Iris pigment epithelial cell (primary cell): ENCODE data around the gene PTPRT.
"Not testable (repeated sequence)": the region's sequence is repeated elsewhere in the genome, so short reads cannot be mapped to it uniquely, and the experiment has no call there.

Source experiments
- DNase-seq: peaks from one replicate; pipeline ENCODE4 v3.0.0-alpha.2; 2011; ENCODE audit warnings: low read depth

Gene PTPRT

DNA sequence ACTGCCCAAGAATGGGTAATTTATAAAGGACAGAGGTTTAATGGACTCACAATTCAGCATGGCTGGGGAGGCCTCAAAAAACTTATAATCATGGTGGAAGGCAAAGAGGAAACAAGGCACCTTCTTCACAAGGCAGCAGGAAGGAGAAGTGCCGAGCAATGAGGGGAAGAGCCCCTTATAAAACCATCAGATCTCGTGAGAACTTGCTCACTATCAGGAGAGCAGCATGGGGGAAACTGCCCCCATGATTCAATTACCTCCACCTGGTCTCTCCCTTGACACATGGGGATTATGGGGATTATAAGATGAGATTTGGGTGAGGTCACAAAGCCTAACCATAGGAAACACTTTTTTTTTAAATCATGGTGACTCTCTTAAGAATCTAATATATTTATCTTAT lies 278.9 kb downstream of the PTPRT start:
- DNase-seq, result not testable (repeated sequence)

DNA sequence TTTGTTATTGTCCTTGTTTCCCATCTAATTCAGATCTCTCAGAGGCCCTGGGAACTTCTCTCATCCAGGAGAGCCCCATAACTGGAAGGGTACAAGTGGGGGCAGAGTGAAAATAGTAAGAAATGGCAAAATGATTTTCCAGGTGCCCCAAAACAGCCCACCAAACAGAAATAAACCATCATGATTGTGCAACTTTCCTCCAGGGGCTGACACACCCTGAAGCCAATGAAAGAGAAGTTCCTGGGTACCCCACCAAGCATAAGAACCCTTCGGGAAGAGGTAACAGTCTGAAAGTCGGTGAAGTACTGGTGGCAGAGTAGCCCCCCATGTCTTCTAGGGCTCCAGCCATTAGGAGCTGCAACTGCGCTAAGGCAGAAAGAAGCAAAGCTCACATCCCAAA lies 282.0 kb downstream of the PTPRT start:
- DNase-seq, result no peak

DNA sequence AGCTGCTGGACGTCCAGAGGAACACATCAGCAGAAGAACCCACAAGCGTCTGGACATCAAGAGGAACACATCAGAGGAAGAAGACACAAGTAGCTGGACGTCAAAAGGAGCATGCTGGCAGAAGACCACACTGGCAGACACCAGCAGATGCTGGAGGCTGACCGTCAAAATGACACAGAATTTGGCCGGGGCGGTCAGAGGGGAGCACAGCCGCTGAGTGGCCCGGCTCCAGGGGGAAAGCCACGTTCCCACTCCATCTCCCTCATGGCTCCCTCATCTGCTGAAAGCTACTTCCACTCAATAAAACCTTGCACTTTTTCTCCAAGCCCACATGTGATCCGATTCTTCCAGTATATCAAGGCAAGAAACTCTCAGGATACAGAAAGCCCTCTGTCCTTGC lies 283.6 kb downstream of the PTPRT start:
- no peak for DNase-seq

DNA sequence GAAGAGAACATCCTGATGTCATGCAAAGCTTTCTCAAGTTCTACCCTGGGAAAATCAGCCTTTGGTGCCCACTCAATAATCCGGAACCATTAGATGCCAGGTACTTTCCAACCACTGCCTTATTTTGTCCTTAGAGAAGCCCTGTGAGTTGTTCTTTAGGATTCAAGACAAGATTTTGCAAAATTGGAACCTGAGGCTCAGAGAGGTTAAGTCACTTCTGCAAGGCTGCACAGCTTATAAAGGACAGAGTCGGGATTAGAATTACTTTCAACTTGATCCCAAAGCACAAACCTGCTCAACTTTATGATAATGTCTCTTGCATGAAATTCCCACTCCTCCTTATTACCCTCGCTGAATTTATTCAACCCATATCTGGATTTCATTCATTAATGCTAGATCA lies 287.2 kb downstream of the PTPRT start:
- no peak for DNase-seq

DNA sequence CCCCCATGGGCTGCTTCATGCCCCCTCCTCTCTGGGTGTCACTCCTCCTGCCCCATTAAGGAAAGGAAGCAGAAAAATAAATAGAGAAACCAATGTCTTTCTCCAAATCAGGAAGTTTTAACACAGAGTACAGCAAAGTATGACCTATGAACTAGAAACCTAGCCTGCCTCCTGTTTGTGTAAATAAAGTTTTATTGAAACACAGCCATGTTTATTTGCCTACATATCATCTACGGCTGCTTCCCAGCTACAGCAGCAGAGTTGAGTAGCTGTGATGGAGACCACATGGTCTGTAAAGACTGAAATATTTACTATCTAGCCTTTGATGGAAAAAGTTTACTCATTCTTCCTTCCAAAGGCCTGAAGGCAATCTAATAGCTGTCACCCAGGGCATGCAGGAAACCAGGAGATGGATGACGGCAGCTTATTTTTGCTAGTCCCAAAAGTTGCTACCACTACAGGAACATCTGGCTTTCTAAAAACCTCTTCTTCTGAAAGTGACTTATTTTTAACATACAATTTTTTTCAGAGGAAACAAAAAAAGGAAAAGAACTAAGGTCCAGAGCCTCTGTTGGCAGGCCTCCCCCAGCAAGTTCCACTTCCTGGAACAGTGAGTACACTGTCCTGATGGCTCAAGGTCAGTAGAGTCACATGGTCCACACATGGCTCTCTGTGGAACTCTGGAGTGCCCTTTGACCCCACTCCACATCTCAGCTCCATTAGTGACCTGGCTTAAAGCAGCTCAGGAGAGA lies 287.8 kb downstream of the PTPRT start:
- DNase-seq, result no peak

DNA sequence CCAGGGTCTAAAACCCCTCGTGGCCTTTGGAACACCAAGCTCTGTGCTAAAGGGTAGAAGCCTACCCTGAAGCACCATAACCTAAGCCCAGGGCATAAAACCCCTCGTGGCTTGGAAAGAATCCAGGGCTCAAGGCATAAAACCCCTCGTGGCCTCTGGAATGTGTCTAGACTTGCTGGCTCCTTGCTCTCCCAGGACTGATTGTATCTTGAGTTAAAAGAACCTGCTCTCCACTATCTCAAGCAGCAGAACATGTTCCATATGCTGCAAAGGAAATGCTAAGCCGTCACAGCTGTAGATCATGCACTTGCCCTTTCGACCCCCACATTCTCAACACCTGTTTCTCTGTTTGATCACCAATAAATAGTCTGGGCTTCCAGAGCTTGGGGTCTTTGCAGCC lies 288.9 kb downstream of the PTPRT start:
- DNase-seq, result not testable (repeated sequence)

DNA sequence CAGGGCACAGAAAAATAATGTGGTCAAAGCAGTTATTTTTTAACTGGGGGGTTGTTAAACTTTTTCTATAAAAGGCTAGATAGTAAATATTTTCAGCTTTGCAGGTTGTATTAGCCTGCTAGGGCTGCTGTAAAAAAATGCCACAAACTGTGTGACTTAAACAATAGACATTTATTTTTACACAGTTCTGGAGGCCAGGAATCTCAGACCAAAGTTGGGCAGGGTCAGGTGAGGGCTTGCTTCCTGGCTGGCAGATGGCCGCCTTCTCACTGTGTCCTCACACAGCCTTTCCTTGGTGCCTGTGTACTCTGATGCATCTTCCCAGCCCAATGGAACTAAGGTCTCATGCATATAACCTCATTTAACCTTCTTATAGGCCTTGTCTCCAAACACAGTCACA lies 294.7 kb downstream of the PTPRT start:
- no peak for DNase-seq

DNA sequence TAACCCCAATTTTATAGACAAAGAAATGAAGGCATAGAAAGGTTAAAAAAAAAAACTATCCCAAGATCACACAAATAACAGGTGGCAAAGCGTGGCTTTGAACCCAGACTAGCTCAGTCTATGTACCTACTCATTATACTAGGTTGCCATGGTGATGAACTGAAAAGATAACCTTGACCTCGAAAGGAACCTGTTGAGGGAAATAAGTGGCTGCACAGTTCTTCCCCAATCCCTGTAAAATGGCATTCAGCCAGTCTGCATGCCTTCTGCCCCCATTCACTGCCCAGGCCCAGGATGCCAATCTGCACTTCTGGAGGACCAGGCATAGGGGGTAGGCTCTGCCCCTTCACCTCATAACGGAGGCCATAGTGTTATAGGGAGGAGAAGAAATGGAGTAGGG lies 295.2 kb downstream of the PTPRT start:
- no peak for DNase-seq

DNA sequence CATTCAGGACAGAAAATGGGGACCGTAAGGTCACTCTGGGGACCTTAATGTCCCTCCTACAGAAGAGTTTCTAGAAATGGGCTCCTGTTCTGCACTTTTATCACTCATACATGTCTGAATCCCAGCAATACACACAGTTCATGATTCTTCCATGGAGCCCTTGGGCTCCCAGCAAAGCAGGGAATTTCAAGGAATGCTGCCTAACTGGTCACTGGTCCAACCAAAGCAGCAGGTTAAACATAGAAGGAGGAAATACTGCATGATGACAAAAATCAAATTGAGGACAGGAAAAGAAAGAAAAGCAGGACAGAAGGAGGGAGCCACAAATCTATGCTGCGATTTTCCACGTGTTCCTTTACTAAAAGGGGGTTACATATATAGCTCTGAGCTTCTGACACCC lies 300.2 kb downstream of the PTPRT start:
- DNase-seq, result no peak

DNA sequence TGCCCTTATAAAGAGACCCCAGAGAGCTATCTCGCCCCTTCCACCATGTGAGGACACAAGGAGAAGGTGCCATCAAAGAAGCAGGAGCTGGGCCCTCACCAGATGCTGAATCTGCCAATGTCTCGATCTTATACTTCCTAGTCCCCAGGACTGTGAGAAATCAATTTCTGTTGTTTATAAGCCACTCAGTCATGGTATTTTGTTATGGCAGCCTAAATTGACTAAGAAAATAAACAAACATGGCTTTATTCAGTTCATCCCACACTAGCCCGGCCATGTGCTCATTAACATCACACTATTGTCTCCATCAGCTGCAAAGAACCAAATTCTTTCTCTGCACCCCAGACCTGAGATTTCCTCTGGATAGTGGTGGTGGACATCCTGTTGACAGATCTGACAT lies 302.4 kb downstream of the PTPRT start:
- no peak for DNase-seq

DNA sequence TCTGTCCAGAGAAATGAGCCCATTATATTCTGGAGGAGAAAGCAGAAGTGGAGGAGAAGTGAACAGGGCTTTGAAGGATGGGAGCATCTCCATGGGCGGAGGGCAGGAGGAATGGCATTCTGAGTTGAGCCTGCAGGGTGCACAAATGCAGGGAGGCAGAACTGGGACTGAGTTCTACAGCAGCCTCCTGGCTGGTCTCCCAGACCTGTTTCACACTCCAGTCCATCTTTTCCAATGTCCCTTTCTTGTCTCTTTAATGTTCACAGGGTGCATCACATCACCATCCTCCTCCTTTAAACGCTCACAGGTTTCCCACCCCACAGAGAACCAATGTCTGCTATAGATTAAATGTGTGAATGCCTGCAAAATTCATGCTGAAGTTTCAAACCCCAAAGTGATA lies 302.9 kb downstream of the PTPRT start:
- DNase-seq, result no peak

DNA sequence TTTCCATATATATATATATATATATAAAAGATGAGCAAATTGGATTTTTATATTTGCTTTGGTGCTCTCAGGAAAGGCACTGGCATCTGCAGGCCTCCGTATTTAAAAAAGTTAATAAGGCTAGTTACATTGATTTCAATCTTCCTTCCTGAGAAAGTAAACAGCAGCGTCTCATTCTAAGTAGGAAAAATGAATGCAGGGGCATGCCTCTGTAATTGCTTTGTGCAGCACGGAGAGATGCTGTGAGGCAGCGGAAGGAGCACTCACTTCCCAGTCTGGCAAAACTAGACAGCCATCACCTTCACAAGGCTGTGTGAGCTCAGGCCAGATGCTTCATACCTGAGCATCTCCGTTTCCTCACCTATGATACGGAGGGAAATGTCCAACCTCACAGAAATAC lies 303.7 kb downstream of the PTPRT start:
- DNase-seq, result no peak

DNA sequence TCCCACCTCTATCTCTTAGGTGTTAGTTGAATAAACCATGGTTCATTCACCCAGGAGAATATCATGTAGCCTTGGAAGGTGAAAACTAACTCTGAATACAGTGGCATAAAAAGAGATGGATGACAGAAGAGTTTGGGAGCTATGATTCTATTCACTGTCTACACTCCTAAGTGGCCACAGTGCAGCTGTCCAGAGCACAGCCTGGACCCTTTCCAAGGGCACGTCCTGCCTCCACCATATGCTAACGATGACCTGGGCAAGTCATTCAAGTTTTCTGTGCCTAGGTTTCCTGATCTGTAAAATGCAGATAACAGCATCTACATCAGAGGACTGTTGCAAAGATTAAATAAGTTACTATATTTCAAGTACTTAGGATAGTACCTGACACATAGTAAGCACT lies 314.1 kb downstream of the PTPRT start:
- no peak for DNase-seq

DNA sequence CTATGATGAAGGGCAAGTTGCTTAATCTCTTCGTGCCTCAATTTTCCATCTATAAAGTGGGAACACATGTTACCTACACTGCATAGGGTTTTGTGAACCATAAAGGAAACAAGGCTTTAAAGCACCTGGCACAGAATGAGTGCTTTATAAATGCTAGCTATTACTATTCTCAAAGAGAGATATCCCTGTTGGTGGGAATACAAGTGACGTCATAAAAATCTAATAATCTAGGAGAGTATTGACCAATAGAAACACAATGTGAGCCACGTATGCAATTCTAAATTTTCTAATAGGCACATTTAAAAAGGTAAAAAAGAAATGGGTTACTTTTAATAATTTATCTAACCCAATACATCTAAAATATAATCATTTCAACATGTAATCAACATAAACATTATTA lies 316.4 kb downstream of the PTPRT start:
- DNase-seq, result no peak

DNA sequence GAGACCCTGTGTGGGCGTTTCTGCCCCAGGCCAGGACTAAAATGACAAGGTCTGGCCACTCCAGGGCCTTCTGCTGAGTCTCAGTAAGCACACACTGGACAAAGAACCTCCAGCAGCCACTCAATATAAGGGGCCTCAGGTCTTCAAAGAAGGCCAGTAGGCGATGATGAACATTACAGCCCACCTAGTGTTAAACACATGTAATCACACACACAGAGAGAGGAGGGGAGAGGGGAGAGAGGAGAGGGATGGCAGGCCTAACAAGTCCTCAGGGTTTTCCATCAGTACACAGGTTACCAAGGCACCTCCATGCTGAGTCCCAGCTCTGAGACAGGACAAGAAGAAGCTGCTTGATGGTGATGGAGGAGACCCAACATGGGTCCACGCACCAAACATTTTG lies 325.6 kb downstream of the PTPRT start:
- DNase-seq, result no peak

DNA sequence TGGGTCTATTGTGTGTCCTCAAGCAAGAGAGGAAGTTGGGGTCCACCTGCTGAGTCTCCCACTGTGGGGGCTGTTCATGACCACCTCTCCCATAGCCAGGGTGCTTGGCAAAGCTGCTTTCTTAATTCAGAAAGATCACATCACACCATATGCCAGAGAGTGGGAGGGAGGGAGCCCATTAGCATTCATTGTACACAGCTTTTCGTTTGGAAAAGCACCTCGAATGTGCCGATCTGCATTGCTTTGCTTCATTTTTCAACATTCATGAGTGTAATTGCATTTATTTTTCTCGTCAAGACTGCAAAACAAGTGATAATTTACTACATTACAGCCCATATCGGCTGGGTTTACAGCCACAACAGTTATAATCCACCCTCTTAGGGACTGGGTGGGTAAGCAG lies 327.3 kb downstream of the PTPRT start:
- DNase-seq, result no peak

DNA sequence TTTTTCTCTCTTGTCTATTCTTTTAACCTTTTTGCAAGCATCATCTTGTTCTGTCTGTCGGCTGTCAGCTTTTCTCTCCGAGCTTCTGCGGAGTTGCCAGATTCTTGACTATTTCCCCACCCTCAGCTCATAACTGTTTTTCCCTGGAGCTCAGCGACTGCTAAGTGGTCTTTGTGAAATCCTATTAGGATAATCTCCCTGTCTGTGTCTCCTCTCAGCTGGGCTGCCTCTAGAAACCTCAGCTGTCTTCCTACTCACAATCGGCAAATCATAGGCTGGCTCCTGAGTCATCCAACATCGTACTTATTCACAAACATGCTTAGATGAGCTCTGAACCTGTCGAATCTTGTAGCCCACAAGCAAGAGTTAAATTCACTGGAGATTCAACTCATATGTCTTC lies 332.3 kb downstream of the PTPRT start:
- no peak for DNase-seq

DNA sequence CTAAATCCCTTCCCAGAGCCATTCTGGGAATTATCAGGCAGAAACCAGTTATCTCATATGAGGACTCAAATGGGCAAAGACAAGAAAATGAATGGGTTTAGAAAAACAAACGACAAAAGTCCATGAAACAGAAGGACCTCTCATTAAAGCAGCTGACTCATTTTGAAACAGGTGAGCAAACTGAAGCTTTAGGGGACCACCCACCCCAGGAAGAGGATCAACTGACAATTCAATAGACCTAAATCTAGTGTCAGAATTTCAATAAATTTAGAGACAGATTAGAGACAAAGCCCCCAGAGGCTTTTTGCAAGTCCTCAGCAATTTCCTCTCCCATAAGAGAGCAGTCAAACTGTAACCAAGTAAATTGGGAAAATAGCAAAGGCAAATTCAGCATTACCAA lies 333.8 kb downstream of the PTPRT start:
- DNase-seq, result no peak

DNA sequence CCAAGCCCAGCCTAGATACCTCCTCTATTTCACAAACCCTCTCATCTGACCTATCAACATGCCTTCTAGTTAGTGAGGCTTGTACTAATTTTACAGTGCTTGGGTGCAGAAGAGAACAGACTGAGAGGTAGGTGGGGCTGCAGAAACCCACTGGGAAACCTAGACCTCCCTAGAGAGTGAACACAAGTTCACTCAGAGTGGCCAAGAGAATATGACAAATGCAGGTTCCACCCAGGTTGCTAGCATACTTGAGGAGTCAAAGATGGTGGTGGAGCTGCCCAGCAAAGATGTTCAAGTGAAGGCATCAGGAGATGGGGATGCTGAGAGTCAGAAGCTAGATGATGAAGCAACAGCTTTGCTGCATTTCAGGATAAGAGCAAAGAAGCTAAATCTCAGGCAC lies 337.0 kb downstream of the PTPRT start:
- no peak for DNase-seq

DNA sequence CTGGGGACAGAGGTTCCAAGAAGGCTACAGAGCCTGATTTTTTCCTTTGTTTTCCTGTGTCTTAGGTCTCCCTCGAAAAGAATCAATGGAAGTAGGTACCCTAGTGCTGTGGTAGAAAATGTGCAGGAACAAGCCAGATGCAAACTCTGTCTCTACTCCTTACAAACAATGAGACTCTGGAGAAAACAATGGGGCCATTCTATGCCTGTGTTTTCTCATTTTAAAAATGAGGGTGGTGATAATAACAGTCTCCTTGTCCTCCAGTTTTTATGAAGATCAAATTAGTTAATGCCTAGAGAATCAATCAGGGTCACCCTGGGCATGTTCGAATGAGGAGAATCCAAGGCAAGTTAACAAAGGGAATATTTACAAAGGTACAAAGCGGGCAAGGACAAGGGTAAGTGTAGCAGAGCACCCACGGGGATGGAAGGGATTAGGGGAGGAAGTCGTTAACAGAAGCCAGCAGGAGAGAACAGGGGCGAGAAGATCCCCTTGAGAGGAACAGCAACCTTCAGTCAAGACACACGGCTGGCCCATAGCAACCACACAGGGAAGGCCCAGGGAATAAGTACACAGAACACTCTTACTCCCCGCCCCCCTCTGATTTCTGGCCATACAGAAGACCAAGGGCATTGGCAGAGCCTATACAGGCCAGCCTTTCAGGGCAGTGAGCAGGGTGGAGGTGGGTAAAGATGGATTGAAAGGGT lies 342.8 kb downstream of the PTPRT start:
- DNase-seq, result no peak

DNA sequence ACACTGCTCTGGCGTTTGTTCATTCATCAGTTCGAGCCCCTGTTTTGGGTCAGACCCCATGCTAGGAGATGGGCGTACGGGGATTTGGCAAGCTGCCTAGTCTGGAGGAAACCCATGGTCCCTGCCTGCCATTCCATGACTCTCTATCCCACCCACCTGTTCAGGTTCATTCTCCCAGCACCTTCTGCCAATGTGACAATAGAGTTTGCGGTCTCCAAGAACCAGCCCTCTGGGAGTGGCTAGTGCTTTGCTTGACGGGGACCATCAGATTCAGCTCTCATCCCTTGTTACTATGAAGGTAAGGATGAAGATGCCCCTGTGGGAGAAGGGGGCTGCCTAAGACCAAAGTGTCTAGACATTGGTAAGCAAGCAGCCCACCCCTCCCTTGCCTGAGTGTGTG lies 345.0 kb downstream of the PTPRT start:
- DNase-seq, result no peak

DNA sequence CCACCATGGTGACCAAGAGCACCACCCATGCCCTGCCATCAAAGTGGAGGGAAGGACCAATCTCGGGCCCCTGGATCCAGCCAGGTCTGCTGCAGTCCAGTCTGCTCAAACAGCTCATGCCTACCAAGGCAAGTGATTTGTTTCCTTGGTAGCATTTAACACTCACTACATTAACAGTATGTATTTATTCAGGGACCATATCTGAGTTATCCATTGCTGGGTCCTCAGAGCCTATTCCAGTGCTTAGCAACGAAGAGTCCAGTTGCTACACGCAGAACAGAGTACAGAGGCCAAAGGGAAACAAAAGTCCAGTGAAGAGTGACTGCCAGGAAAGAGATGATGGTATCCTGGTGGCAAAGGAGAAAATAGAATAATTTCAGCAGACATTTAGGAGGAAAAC lies 352.2 kb downstream of the PTPRT start:
- DNase-seq, result no peak

DNA sequence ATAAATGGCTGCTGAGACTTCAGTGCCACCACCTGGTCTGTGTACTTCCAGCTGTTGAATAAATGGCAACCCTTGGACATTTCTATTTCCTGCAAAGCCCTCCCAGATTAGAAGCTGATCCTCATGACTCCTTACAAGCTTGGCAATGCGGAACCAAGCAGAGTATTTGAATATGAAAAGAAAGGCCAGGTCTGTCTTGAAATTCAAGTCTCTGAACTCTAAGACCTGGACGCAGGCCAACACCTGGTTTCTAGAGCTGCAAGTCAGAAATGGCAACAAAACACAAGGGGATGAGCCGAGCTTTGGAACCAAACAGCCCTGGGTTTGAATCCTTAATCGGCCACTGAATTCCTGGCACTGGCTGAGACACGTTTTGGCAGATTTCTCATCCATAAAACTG lies 353.4 kb downstream of the PTPRT start:
- no peak for DNase-seq

DNA sequence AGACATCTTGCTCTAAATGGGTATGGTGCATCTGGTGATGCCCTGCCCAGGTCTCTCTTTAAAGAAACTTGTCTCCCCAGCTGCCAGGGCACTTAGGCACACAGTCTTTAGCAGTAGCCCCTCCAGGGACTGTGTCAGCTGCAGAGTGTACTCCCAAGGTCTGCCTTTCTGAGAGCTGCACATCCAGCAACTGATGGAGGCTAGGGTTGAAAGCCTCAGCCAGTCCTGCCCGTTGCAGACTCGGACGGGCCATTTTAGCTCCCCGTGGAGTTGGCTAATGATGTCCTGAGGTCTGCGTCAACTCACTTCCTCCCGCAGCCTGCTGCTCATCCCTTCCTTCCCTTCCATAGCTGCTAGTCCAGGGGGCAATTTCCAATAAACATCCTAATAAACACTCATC lies 381.8 kb downstream of the PTPRT start:
- DNase-seq, result no peak
